Suprapubic skin (tissue), 3 donors: ENCODE results near the gene PIP5KL1.

Source experiments
- CTCF ChIP-seq, 2 donors: fragments of 200-600 bp in 1 of 2; fragments of 450-650 bp in 1 of 2; sonication (generic) in 1 of 2; IDR thresholded peaks; one replicate each; pipeline ENCODE4 v1.5.1; 2016 to 2019; ENCODE audit warnings: antibody characterized with exemption in 2 of 2, mild to moderate bottlenecking in 1 of 2, moderate library complexity in 1 of 2
- EP300 ChIP-seq: sonication (generic); formaldehyde crosslinking; IDR thresholded peaks from one replicate; pipeline ENCODE4 v1.6.1; 2017; ENCODE audit warnings: antibody characterized with exemption
- POLR2A ChIP-seq, 2 donors: fragments of 450-650 bp; IDR thresholded peaks; one replicate each; pipeline ENCODE4 v1.6.1; 2017; ENCODE audit warnings: antibody characterized with exemption in 2 of 2, mild to moderate bottlenecking in 2 of 2, moderate library complexity in 2 of 2

GRCh38 chr9:127873223-127873691, 57.3 kb downstream of the PIP5KL1 start:
- no peak for TF ChIP-seq CTCF (IDR thresholded peaks at IDR 0.05)
- no peak for TF ChIP-seq EP300
- no peak for TF ChIP-seq POLR2A (IDR thresholded peaks at IDR 0.05)
